H9 (cell line): Measurements from ENCODE around the gene KLK7. TPM values are rescaled to one million over a fixed set of nuclear protein-coding genes. Genes with fewer than 3 reads are reported as not detected.

Experiments used
- DNase-seq: peaks from one replicate; pipeline ENCODE4 v3.0.0-alpha.2; 2017
- H2AFZ ChIP-seq: one replicate; pipeline ENCODE4 v1.6.1; 2013; ENCODE audit warnings: mild to moderate bottlenecking, low read length, control low read depth, moderate library complexity
- H2AK5ac ChIP-seq: 2 replicates; pipeline ENCODE4 v1.6.1; 2013; ENCODE audit warnings: low read length, control low read depth, mixed read lengths; ENCODE audit not compliant: insufficient read length
- H2BK120ac ChIP-seq: one replicate; pipeline ENCODE4 v1.6.1; 2013; ENCODE audit warnings: low read depth, mild to moderate bottlenecking, low read length, control low read depth, inconsistent platforms; ENCODE audit not compliant: poor library complexity, severe bottlenecking
- H2BK12ac ChIP-seq: 2 replicates; pipeline ENCODE4 v1.6.1; 2013; ENCODE audit warnings: low read length, control low read depth, mixed read lengths, low read depth; ENCODE audit not compliant: insufficient read length
- H2BK15ac ChIP-seq: 2 replicates; pipeline ENCODE4 v1.6.1; 2013; ENCODE audit warnings: low read depth, low read length, control low read depth
- H2BK20ac ChIP-seq: one replicate; pipeline ENCODE4 v1.6.1; 2013; ENCODE audit warnings: low read depth, mild to moderate bottlenecking, low read length, control low read depth, inconsistent platforms; ENCODE audit not compliant: poor library complexity, severe bottlenecking
- H2BK5ac ChIP-seq: 2 replicates; pipeline ENCODE4 v1.6.1; 2013; ENCODE audit warnings: low read length, control low read depth, mixed read lengths; ENCODE audit not compliant: insufficient read length
- H3K14ac ChIP-seq: 2 replicates; pipeline ENCODE4 v1.6.1; 2013; ENCODE audit warnings: low read length, control low read depth; ENCODE audit not compliant: insufficient read depth
- H3K18ac ChIP-seq: 2 replicates; pipeline ENCODE4 v1.6.1; 2013; ENCODE audit warnings: low read depth, mild to moderate bottlenecking, mixed read lengths, low read length, control low read depth; ENCODE audit not compliant: insufficient read length
- H3K23ac ChIP-seq: 2 replicates; pipeline ENCODE4 v1.6.1; 2013; ENCODE audit warnings: low read length, control low read depth, mixed read lengths, low read depth; ENCODE audit not compliant: insufficient read length
- H3K23me2 ChIP-seq: 2 replicates; pipeline ENCODE4 v1.6.1; 2013; ENCODE audit warnings: low read depth, mild to moderate bottlenecking, mixed read lengths, low read length, control low read depth; ENCODE audit not compliant: insufficient read length, poor library complexity, severe bottlenecking
- H3K27ac ChIP-seq: 2 replicates; pipeline ENCODE4 v1.5.1; 2013; ENCODE audit warnings: low read length, control low read depth, mixed read lengths, low read depth; ENCODE audit not compliant: insufficient read length
- H3K27me3 ChIP-seq: 2 replicates; pipeline ENCODE4 v1.6.1; 2013; ENCODE audit warnings: low read length, control low read depth, inconsistent platforms; ENCODE audit not compliant: insufficient read depth
- H3K4ac ChIP-seq: 2 replicates; pipeline ENCODE4 v1.6.1; 2013; ENCODE audit warnings: low read depth, mild to moderate bottlenecking, control low read depth, inconsistent platforms, low read length, moderate library complexity
- H3K4me1 ChIP-seq: 2 replicates; pipeline ENCODE4 v1.6.1; 2013; ENCODE audit warnings: low read length, control low read depth, inconsistent platforms; ENCODE audit not compliant: insufficient read depth
- H3K4me2 ChIP-seq: 2 replicates; pipeline ENCODE4 v1.6.1; 2013; ENCODE audit warnings: low read length, control low read depth, mixed read lengths; ENCODE audit not compliant: insufficient read length, insufficient read depth
- H3K56ac ChIP-seq: 2 replicates; pipeline ENCODE4 v1.6.1; 2013; ENCODE audit warnings: low read depth, mild to moderate bottlenecking, mixed read lengths, low read length, control low read depth; ENCODE audit not compliant: insufficient read length
- H3K79me1 ChIP-seq: 2 replicates; pipeline ENCODE4 v1.6.1; 2013; ENCODE audit warnings: low read depth, mild to moderate bottlenecking, moderate library complexity, low read length, control low read depth, inconsistent platforms; ENCODE audit not compliant: insufficient read depth, poor library complexity, severe bottlenecking
- H3K79me2 ChIP-seq: 2 replicates; pipeline ENCODE4 v1.6.1; 2013; ENCODE audit warnings: low read length, control low read depth, inconsistent platforms; ENCODE audit not compliant: insufficient read depth
- H3K9ac ChIP-seq: 2 replicates; pipeline ENCODE4 v1.6.1; 2013; ENCODE audit warnings: low read length, control low read depth, mixed read lengths; ENCODE audit not compliant: insufficient read length; ENCODE audit errors: extremely low read depth
- H3K9me3 ChIP-seq: one replicate; pipeline ENCODE4 v1.6.1; 2013; ENCODE audit warnings: low read depth, low read length, inconsistent platforms; ENCODE audit not compliant: control insufficient read depth
- H3T11ph ChIP-seq: one replicate; pipeline ENCODE4 v1.6.1; 2013; ENCODE audit warnings: mild to moderate bottlenecking, low read length, control low read depth, inconsistent platforms
- H4K20me1 ChIP-seq: one replicate; pipeline ENCODE4 v1.6.1; 2013; ENCODE audit not compliant: control insufficient read depth, insufficient read length, insufficient read depth
- H4K5ac ChIP-seq: 2 replicates; pipeline ENCODE4 v1.6.1; 2013; ENCODE audit warnings: low read depth, mild to moderate bottlenecking, mixed read lengths, low read length, control low read depth; ENCODE audit not compliant: insufficient read length
- H4K8ac ChIP-seq: replicated peaks from 2 replicates; pipeline ENCODE4 v1.6.1; 2013; ENCODE audit warnings: low read length, control low read depth, mixed read lengths, low read depth; ENCODE audit not compliant: insufficient read length
- H4K91ac ChIP-seq: 2 replicates; pipeline ENCODE4 v1.6.1; 2013; ENCODE audit warnings: low read depth, mild to moderate bottlenecking, moderate library complexity, mixed read lengths, low read length, control low read depth; ENCODE audit not compliant: insufficient read length
- H3K27ac Mint-ChIP-seq, 3 experiments: 2 replicates in 2 of 3; 3 replicates in 1 of 3; pipeline ENCODE4 v1.8.0; 2020 to 2021; ENCODE audit warnings: mixed read lengths in 3 of 3, mild to moderate bottlenecking in 1 of 3, moderate library complexity in 1 of 3
- H3K27me3 Mint-ChIP-seq: 2 replicates; pipeline ENCODE4 v1.8.0; 2021; ENCODE audit warnings: low read depth, mild to moderate bottlenecking, moderate library complexity, mixed read lengths
- H3K36me3 Mint-ChIP-seq, 3 experiments: 2 replicates in 2 of 3; 3 replicates in 1 of 3; pipeline ENCODE4 v1.8.0; 2020 to 2021; ENCODE audit warnings: low read depth in 3 of 3, mixed read lengths in 3 of 3; ENCODE audit not compliant: insufficient read depth in 1 of 3
- H3K4me1 Mint-ChIP-seq, 2 experiments: 2 replicates each; pipeline ENCODE4 v1.8.0; 2020; ENCODE audit warnings: mixed read lengths in 2 of 2
- H3K4me3 Mint-ChIP-seq, 2 experiments: 2 replicates in 1 of 2; 3 replicates in 1 of 2; pipeline ENCODE4 v1.8.0; 2020 to 2021; ENCODE audit warnings: mild to moderate bottlenecking in 2 of 2, mixed read lengths in 2 of 2, moderate library complexity in 1 of 2
- H3K9me3 Mint-ChIP-seq, 2 experiments: 2 replicates in 1 of 2; 3 replicates in 1 of 2; pipeline ENCODE4 v1.8.0; 2020; ENCODE audit warnings: mild to moderate bottlenecking in 2 of 2, mixed read lengths in 2 of 2, moderate library complexity in 1 of 2
- CTCF ChIP-seq: fragments of 200-600 bp; sonication (generic); conservative IDR thresholded peaks from 3 replicates; pipeline ENCODE4 v1.8.0; 2021; ENCODE audit warnings: antibody characterized with exemption, mild to moderate bottlenecking
- WGBS: extraction: QIAGEN DNeasy Blood & Tissue Kit; methylation state at CpG from one replicate; pipeline ENCODE4 v1.1.7; 2013; ENCODE audit warnings: missing lambda C conversion rate, low lambda C conversion rate, mixed read lengths; ENCODE audit not compliant: insufficient read length; ENCODE audit errors: extremely low coverage; 5-methylcytosine and 5-hydroxymethylcytosine counted together
- total RNA-seq: library from RNA; stranded (reverse); gene quantifications from 2 replicates; pipeline ENCODE4 v1.2.1, GENCODE V29; 2021

Gene KLK7
- total RNA-seq, 1 experiment from 2014 or later = 0.52 TPM

GRCh38 chr19:50957587-50957986 is 26.1 kb downstream of the KLK7 start:
- Histone ChIP-seq H3K27me3 (no peaks in the 10 kb centered on the region), H2BK20ac (no peak overlapping the region), H3T11ph (no peak overlapping the region), H2AK5ac (no peak overlapping the region), H3K23ac (no peak overlapping the region), H2BK15ac (no peak overlapping the region), H3K4ac (no peak overlapping the region), H4K8ac (no peak overlapping the region), H3K14ac (no peak overlapping the region), H3K23me2 (no peaks in the 10 kb centered on the region), H3K4me1 (no peaks in the 10 kb centered on the region), H2AFZ (no peak overlapping the region), H3K79me2 (no peaks in the 10 kb centered on the region), H3K4me2 (no peak overlapping the region), H3K79me1 (no peaks in the 10 kb centered on the region), H4K91ac (no peak overlapping the region), H2BK12ac (no peak overlapping the region), H4K20me1 (no peaks in the 10 kb centered on the region), H2BK120ac (no peak overlapping the region), H2BK5ac (no peak overlapping the region), H3K18ac (no peak overlapping the region), H3K56ac (no peak overlapping the region), H3K27ac (no peak overlapping the region), H3K9me3 (no peaks in the 10 kb centered on the region), H4K5ac (no peak overlapping the region), H3K9ac (no peak overlapping the region)
- no peak overlapping the region for H3K4me3 Mint-ChIP-seq
- peaks cover 39% of the 10 kb centered on the region for H3K27me3 Mint-ChIP-seq
- WGBS = no CpG with 5 or more reads among the region's 8 CpGs
- no peak for DNase-seq
- H3K27ac Mint-ChIP-seq = no peak overlapping the region
- peaks cover 0 to 2% of the 10 kb centered on the region in 2 experiments; a peak in 1 of 5 replicates for H3K9me3 Mint-ChIP-seq
- H3K36me3 Mint-ChIP-seq = no peaks in the 10 kb centered on the region; a peak in 2 of 7 replicates
- peaks cover 3 to 17% of the 10 kb centered on the region in 2 experiments for H3K4me1 Mint-ChIP-seq
- TF ChIP-seq CTCF = no peak
